Activated CD4-positive, alpha-beta T cell treated with anti-CD3 and anti-CD28 coated beads for 36 hours (primary cell): Measurements from ENCODE around the gene UBTD2. TPM values are rescaled to one million over a fixed set of nuclear protein-coding genes. Genes with fewer than 3 reads are reported as not detected.

ENCODE experiments used
- ATAC-seq: fragments of 200-7000 bp; cut with Tn5 transposase; one replicate; pipeline ENCODE4 v1.10.0; 2021; ENCODE audit warnings: mild to moderate bottlenecking, moderate library complexity
- CTCF ChIA-PET: fragments of 350-600 bp; sonication (Branson Sonifier 250); formaldehyde crosslinking; loops from one replicate; lab custom pipeline; 2021; ENCODE audit warnings: antibody characterized with exemption; lab: Charles Lee
- POLR2A ChIA-PET: fragments of 350-600 bp; sonication (Branson Sonifier 250); formaldehyde crosslinking; loops from one replicate; lab custom pipeline; 2021; ENCODE audit warnings: antibody characterized with exemption, inconsistent platforms; lab: Charles Lee
- DNase-seq: peaks from one replicate; pipeline ENCODE4 v3.0.0-alpha.2; 2020
- H3K27ac Mint-ChIP-seq: one replicate; pipeline ENCODE4 v1.8.0; 2021; ENCODE audit warnings: mixed read lengths
- H3K27me3 Mint-ChIP-seq: one replicate; pipeline ENCODE4 v1.8.0; 2021; ENCODE audit warnings: mixed read lengths
- H3K36me3 Mint-ChIP-seq: one replicate; pipeline ENCODE4 v1.8.0; 2021; ENCODE audit warnings: low read depth, mixed read lengths
- H3K4me1 Mint-ChIP-seq: one replicate; pipeline ENCODE4 v1.8.0; 2021; ENCODE audit warnings: mixed read lengths
- H3K4me3 Mint-ChIP-seq: one replicate; pipeline ENCODE4 v1.8.0; 2021; ENCODE audit warnings: mild to moderate bottlenecking, moderate library complexity, mixed read lengths
- H3K9me3 Mint-ChIP-seq: one replicate; pipeline ENCODE4 v1.8.0; 2021; ENCODE audit warnings: low read depth, mixed read lengths
- intact Hi-C, 2 experiments: fragments of 100-400 bp; cut with DNase I in 1 of 2; cut with micrococcal nuclease in 1 of 2; formaldehyde crosslinking; loops; one replicate each; pipeline versions ENCODE4 v1.14.2 to v1.15.1; 2022 to 2024; cut with DNase I, micrococcal nuclease
- total RNA-seq, 2 experiments: library from RNA; stranded (reverse); gene quantifications; one replicate each; pipeline ENCODE4 v1.2.3, GENCODE V29; 2021

The UBTD2 gene
- total RNA-seq, 2 experiments from 2014 or later, result 6.0 to 6.1 TPM

- Mint-ChIP-seq H3K4me1 (peaks cover 9% of the 10 kb centered on the region), H3K4me3 (no peak overlapping the region), H3K27ac (no peak overlapping the region), H3K36me3 (peaks cover 26% of the 10 kb centered on the region), H3K9me3 (peaks cover 21% of the 10 kb centered on the region), H3K27me3 (no peaks in the 10 kb centered on the region)
- intact Hi-C loops, result no loop called here
- ChIA-PET POLR2A (no interaction called here), CTCF (no interaction called here)
- DNase-seq (no peak), ATAC-seq (no peak)
Observed at GRCh38 chr5:172248637-172249036, 34.9 kb downstream of the UBTD2 start.

- H3K4me1 Mint-ChIP-seq, result peaks cover 11% of the 10 kb centered on the region
- H3K4me3 Mint-ChIP-seq, result no peak overlapping the region
- no peak for DNase-seq
- peaks cover 7% of the 10 kb centered on the region for H3K9me3 Mint-ChIP-seq
- no peak for ATAC-seq
- ChIA-PET CTCF (no interaction called here), POLR2A (interaction anchor here (0.6 kb wide), 1 partner anchor 21 kb away, joined by 4 read pairs; no protein-coding TSS in a partner anchor)
- H3K36me3 Mint-ChIP-seq, result peaks cover 23% of the 10 kb centered on the region
- intact Hi-C loops, result no loop called here
- H3K27me3 Mint-ChIP-seq, result no peaks in the 10 kb centered on the region
- H3K27ac Mint-ChIP-seq, result no peak overlapping the region
Observed at GRCh38 chr5:172245703-172246125, 37.9 kb downstream of the UBTD2 start.

- ChIA-PET POLR2A (interaction anchor here (0.6 kb wide), 1 partner anchor 21 kb away, joined by 4 read pairs; no protein-coding TSS in a partner anchor), CTCF (no interaction called here)
- Mint-ChIP-seq H3K27ac (no peak overlapping the region), H3K36me3 (peaks cover 17% of the 10 kb centered on the region), H3K9me3 (peaks cover 3% of the 10 kb centered on the region), H3K4me1 (peaks cover 11% of the 10 kb centered on the region), H3K4me3 (no peak overlapping the region), H3K27me3 (no peaks in the 10 kb centered on the region)
- intact Hi-C loops, result no loop called here
- DNase-seq, result no peak
- no peak for ATAC-seq
Observed at GRCh38 chr5:172245046-172245445, 38.5 kb downstream of the UBTD2 start.

- ATAC-seq (peak; percentile 47), DNase-seq (peak; percentile 48)
- Mint-ChIP-seq H3K27me3 (no peaks in the 10 kb centered on the region), H3K36me3 (peaks cover 9% of the 10 kb centered on the region), H3K9me3 (peaks cover 2% of the 10 kb centered on the region), H3K4me1 (peaks cover 22% of the 10 kb centered on the region), H3K4me3 (no peak overlapping the region), H3K27ac (no peak overlapping the region)
- ChIA-PET POLR2A (no interaction called here), CTCF (no interaction called here)
- intact Hi-C loops, result no loop called here
Observed at GRCh38 chr5:172243302-172243701, 40.3 kb downstream of the UBTD2 start.

- Mint-ChIP-seq H3K27me3 (no peaks in the 10 kb centered on the region), H3K36me3 (peaks cover 8% of the 10 kb centered on the region), H3K4me3 (no peak overlapping the region), H3K4me1 (peaks cover 42% of the 10 kb centered on the region), H3K27ac (no peak overlapping the region), H3K9me3 (peaks cover 2% of the 10 kb centered on the region)
- DNase-seq (no peak), ATAC-seq (no peak)
- intact Hi-C loops, result no loop called here
- ChIA-PET POLR2A (no interaction called here), CTCF (no interaction called here)
Observed at GRCh38 chr5:172238334-172238733, 45.2 kb downstream of the UBTD2 start.

- intact Hi-C loops, result no loop called here
- DNase-seq (no peak), ATAC-seq (no peak)
- ChIA-PET CTCF (no interaction called here), POLR2A (no interaction called here)
- no peak overlapping the region for H3K27ac Mint-ChIP-seq
- H3K4me3 Mint-ChIP-seq, result no peak overlapping the region
- H3K36me3 Mint-ChIP-seq, result peaks cover 15% of the 10 kb centered on the region
- H3K27me3 Mint-ChIP-seq, result no peaks in the 10 kb centered on the region
- H3K9me3 Mint-ChIP-seq, result no peaks in the 10 kb centered on the region
- peaks cover 40% of the 10 kb centered on the region for H3K4me1 Mint-ChIP-seq
Observed at GRCh38 chr5:172235827-172236736, 47.5 kb downstream of the UBTD2 start.

GRCh38 chr5:172235132-172235780, 48.3 kb downstream of the UBTD2 start:
- DNase-seq (no peak), ATAC-seq (no peak)
- Mint-ChIP-seq H3K36me3 (peaks cover 20% of the 10 kb centered on the region), H3K9me3 (no peaks in the 10 kb centered on the region), H3K27me3 (no peaks in the 10 kb centered on the region), H3K4me3 (no peak overlapping the region), H3K4me1 (peaks cover 44% of the 10 kb centered on the region), H3K27ac (peak overlapping the region; percentile 76)
- intact Hi-C loops, result no loop called here
- ChIA-PET POLR2A (interaction anchor here (0.6 kb wide), 1 partner anchor 58 kb away, joined by 3 read pairs; no protein-coding TSS in a partner anchor), CTCF (no interaction called here)

- intact Hi-C loops, result no loop called here
- H3K27me3 Mint-ChIP-seq, result no peaks in the 10 kb centered on the region
- H3K4me1 Mint-ChIP-seq, result peaks cover 46% of the 10 kb centered on the region
- no peaks in the 10 kb centered on the region for H3K9me3 Mint-ChIP-seq
- no peak overlapping the region for H3K27ac Mint-ChIP-seq
- ChIA-PET CTCF (interaction anchor here (2.3 kb wide), 1 partner anchor 9 kb away, joined by 7 read pairs; no protein-coding TSS in a partner anchor), POLR2A (no interaction called here)
- H3K4me3 Mint-ChIP-seq, result no peak overlapping the region
- DNase-seq (no peak), ATAC-seq (no peak)
- peaks cover 21% of the 10 kb centered on the region for H3K36me3 Mint-ChIP-seq
Observed at GRCh38 chr5:172234031-172234430, 49.5 kb downstream of the UBTD2 start.

- POLR2A ChIA-PET, result interaction anchor here (0.6 to 2.0 kb wide), 3 partner anchors 53 to 119 kb away, joined by 3 to 9 read pairs (median 5); partner anchors contain the start of gene UBTD2
- Mint-ChIP-seq H3K36me3 (peaks cover 39% of the 10 kb centered on the region), H3K4me3 (no peak overlapping the region), H3K27me3 (peaks cover 1% of the 10 kb centered on the region), H3K27ac (peak overlapping the region; percentile 3), H3K9me3 (no peaks in the 10 kb centered on the region), H3K4me1 (peaks cover 27% of the 10 kb centered on the region)
- intact Hi-C loops, result loop anchor here in 1 of 2 experiments (1.0 kb wide), 1 partner anchor 45 kb away; no protein-coding TSS in a partner anchor
- DNase-seq (no peak), ATAC-seq (peak; percentile 78)
- CTCF ChIA-PET, result interaction anchor here (0.6 to 1.5 kb wide), 6 partner anchors 40 to 864 kb away, joined by 3 to 4 read pairs (median 3); no protein-coding TSS in a partner anchor
Observed at GRCh38 chr5:172229904-172230303, 53.7 kb downstream of the UBTD2 start.

GRCh38 chr5:172224996-172225395, 58.6 kb downstream of the UBTD2 start:
- Mint-ChIP-seq H3K4me3 (no peak overlapping the region), H3K4me1 (peaks cover 42% of the 10 kb centered on the region), H3K27me3 (peaks cover 1% of the 10 kb centered on the region), H3K36me3 (peaks cover 43% of the 10 kb centered on the region), H3K9me3 (no peaks in the 10 kb centered on the region), H3K27ac (peak overlapping the region; percentile 35)
- ChIA-PET POLR2A (interaction anchor here (0.6 kb wide), 1 partner anchor 161 kb away, joined by 3 read pairs; no protein-coding TSS in a partner anchor), CTCF (interaction anchor here (0.6 to 2.6 kb wide), 5 partner anchors 9 to 187 kb away, joined by 3 to 7 read pairs (median 4); no protein-coding TSS in a partner anchor)
- intact Hi-C loops, result loop anchor here (1.0 to 5.0 kb wide), 8 partner anchors 37 to 236 kb away; partner anchors contain the start of genes STK10 (in 1 of the 2) and UBTD2 (in 1 of the 2)
- no peak for DNase-seq
- no peak for ATAC-seq
